Activated CD4-positive, alpha-beta T cell treated with anti-CD3 and anti-CD28 coated beads, Interleukin-2, amount 50 U/mL, for 48 hours (primary cell): ENCODE results near the gene ALG14.
"Not testable (repeated sequence)": the region's sequence is repeated elsewhere in the genome, so short reads cannot be mapped to it uniquely, and the experiment has no call there.

Experiments used
- DNase-seq, 2 experiments: peaks; one replicate each; pipeline ENCODE4 v3.0.0-alpha.2; 2020

ALG14 gene

DNA sequence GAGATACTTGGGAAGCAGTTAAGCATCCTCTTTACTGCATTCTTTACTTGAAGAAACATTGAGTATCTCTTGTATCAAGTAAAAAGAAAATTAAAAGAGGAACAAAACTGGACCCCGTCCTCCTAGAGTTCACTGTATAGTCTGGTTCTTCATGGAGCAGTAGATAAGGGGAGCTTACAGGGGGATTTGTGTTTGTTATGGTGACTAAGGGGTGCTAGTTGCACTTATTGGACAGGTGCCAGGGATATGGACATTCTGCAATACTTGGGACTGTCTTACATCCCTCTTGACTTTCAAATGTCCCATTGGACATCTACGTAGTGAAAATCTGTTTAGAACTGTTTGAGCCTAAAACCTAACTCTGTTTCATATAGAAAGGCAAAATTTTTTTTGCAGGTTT, 67.2 kb downstream of the ALG14 start:
- no peak for DNase-seq

DNA sequence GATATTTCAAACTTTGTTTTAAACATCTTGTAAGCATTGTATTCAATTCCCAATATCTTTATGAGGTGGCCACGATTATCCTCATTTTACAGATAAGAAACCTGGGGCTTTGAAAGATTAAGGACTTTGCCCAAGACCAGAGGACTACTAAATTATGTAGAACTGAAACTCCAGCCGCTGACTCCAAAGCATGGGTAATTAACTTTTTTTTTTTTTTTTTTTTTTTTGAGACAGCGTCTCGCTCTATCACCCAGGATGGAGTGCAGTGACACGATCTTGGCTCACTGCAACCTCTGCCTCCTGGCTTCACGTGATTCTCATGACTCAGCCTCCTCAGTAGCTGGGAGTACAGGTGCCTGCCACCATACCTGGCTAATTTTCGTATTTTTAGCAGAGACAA, 68.7 kb downstream of the ALG14 start:
- DNase-seq, result no peak

DNA sequence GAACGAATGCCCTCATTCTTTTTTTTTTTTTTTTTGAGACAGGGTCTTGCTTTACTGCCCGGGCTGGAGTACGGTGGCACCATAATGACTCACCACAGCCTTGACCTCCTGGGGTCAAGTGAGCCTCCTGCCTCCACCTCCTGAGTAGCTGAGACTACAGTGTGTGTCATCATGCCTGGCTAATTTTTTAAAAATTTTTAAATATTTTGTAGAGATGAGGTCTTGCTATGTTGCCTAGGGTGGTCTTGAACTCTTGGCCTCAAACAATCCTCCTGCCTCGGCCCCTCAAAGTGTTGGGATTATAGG, 69.4 kb downstream of the ALG14 start:
- DNase-seq, result no peak

DNA sequence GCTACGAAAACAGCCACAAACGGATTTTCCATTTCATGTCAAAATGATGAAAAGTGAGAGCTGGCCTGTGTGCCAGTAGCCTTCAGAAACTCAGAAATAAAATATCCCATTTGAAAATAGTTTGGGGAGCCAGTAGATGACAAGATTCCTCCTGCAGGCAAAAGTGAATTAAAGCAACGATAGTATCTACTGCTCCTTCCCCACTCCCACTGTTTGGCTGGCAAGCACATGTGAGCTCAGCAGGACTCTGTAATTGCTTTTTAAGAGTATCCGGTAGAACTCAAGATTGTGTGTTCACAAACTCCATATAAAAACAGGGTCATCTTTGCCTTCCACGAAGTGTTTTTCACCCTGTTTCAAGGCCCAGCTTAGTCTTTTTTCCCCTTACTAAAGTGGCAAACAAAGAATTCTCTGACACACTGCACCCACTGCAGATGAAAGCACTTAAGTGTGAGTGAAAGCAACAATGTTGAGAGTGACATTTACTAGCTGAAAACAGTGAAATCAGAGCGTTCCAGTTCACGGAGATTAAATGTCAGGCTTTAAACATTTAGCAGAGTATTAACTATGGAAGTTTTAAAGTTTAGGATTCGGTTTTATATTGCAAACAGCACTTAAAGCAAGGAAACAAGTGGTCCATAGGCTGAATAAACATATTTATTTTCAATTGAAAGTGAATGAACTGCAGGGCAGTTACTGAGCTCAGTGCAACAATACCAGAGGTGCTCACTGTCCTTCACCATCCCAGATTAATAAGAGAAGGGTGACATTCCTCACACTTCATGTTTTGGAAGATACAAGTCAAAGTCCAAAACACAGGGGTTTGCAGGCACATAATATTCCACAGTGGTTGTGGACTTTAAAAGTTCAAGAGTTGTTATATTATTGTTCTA, 70.0 kb downstream of the ALG14 start:
- no peak for DNase-seq

DNA sequence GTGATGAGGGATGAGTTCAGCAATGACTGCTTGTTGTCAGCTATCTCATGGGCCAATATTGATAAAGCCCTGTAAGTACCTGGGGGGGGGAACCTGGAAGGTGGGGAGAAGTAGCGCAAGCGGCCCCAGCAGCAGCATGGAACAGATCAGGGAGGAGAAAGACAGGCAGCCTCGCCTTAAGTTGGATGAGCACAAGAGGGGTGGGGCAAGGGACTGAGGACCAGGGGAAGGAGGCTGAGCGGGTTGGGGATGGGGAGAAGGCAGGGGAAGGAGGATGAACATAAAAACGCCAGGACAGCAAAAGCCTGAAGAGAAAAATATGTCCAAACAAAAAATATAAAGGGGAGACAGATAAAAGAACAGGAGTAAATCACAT, 70.6 kb downstream of the ALG14 start:
- DNase-seq, result no peak

DNA sequence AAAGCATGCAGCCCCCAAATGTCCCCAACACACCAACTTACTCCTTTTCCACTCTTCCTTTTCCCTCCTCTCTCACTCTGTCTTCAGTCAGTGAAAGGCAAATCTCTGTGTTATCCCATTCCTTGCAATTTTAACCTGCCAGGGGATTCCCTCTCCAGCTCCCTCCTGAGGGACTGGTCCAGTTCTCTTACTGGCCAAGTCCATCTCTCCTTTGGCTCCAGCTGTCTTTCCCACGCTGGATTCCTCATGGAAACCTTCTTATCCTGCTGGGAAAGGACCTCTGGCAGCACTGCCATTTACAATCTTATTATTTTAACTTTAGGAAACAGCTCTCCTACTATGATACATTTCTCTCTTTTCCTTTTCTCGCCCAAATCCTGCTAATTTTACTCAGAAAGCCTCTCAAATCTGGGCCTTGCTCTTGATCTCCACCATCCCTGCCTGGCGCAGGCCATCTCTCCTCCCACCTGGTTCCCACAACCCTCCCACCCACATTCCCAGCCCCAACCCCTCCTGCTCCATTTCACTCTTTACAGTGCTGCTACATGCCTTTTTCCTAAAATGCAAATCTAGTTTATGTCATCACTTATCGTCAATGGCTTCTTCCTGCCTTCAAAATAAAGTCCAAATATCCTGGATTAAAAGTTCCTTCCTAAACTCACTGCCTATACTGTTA, 73.2 kb downstream of the ALG14 start:
- no peak for DNase-seq

DNA sequence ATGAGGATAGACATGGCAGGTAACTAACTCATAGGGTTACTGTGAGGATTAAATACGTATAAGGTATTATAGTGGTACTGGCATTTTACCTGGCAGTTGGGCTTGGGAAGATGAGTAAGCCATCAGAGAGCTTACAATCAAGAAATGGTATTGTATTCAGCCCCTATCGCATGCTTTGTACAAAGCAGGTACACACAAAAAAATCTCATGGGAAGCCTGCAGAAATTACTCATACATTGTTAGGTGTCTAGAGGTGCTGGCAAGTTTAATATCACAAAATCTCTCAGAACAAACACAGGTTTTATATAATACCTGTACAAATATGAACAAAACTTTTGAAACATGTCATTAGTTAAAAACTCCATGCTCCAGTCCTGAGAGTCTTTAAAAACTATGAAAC, 74.0 kb downstream of the ALG14 start:
- no peak for DNase-seq

DNA sequence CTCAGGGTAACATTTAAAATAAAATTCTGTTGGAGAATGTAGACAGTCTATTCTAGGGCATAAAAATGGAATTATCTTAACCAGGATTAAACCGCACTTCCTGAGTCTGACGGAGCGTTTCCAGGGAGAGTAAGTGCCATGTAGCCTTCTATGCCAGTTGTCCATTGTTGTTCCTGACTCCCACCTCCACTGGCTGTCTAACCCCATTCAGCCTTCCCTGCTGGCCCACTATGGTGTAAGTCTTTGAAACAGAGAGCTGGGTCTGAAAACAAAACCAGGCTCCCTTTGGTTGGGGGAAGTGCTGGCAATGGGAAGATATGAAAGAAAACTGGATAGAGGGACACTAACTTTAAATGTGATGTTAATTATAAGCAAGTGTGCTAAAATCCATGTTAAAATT, 74.6 kb downstream of the ALG14 start:
- DNase-seq, result no peak

DNA sequence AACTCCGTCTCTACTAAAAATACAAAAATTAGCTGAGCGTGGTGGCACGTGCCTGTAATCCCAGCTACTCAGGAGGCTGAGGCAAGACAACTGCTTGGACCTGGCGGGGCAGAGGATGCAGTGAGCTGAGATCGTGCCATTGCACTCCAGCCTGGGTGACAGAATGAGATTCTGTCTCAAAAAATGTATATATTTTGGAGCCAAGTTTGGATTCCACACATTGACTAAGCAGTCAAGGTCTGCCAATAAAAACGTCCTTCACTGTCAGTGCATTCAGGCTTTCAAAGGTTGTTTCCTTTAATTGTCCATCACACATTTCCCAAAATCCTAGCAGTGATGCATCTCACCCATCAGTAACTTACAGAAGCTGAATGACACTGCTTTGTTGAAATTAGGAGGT, 77.2 kb downstream of the ALG14 start:
- not testable (repeated sequence) for DNase-seq

DNA sequence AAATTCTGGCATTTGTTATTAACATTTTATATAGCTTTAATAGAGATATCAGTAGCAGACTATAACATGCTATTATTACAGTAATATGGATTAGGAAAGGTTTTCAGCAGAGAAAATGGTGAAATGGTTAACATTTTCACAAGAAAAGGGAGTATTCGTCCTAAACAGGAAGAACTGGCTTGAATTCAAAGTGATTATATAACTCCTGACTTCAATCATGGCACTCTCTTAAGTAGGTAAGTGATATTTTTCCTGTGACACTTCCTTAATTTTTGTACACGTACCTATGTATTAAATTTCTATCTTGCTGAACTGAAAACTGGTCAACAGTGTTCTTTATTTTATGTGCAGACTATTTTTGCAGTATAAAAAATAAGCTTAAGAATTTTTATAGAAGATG, 77.9 kb downstream of the ALG14 start:
- no peak for DNase-seq

DNA sequence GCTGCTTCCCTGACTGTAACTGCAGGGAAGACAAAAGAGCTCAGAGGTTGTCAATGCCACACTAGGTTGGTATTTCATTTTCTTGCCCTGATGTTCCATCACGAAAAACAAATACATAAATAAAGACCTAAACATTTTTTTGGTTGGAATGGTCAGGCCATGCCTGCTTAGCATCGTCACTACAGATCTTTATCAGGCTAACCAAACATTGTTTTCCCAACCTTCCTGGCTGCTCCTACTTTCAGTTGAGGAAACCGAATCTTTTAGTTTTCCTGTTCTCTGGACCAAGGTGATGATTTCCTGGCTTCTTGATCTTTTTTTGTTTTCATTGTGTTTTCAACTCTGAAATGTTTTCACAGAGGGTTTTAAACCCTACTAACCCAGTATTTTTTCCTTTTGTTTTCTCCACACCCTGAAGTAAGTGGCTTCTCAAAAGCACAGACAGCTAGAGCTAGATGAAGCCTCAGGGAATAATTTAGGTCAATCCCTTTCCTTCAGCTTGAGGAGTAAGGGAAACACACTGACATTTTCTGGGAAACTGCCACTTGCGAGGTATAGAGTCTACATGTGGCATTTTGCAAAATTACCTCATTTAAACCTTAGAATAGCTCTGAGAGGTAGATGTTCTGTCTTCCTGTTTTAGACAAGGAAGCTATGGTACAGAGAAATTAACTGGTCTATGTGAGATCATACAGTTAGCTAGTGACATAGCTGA, 78.7 kb downstream of the ALG14 start:
- DNase-seq, result no peak

DNA sequence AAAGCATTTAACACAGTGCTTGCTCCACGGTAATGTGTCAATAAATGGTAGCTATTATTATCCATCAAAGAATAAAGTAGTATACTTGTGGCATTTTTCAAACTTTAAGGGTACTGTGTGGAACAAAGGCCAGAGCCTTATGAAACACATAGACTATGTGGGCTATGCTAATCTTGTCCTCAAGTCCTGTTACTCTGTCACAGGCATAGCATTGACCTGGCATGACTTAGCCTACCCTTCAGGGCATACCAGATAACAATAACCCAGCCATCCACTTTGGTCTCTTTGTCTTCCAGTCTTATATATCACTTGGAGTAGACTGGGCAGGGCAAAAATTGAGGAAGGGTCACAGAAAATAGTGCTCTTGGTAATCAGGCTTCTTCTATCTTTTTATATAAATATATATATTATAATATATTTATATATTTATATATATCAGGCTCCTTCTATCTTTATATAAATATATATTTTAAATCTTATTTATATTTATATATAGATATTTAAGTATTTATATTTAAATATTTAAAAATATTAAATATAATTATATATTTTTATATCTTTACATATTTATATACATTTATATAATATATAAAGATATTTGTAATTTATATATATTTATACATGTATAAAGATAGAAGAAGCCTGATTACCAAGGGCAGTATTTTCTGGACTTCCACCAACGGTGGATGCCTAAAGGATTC, 79.7 kb downstream of the ALG14 start:
- no peak for DNase-seq

DNA sequence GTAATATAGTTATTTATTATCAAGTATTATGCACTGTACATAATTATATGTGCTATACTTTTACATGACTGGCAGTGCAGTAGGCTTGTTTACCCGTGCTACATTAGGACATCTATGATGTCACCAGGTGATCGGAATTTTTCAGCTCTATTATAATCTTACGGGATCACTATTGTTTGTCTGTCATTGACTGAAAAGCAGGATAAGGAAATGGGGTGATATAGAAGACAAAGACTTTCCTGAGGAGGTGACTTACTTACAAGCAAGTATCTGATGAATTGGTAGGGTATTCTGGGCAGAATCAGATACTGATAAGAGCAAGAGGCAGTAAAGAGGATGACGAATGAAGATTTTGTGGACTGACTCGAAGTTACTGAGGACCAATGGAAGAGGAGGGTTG, 80.6 kb downstream of the ALG14 start:
- no peak for DNase-seq

DNA sequence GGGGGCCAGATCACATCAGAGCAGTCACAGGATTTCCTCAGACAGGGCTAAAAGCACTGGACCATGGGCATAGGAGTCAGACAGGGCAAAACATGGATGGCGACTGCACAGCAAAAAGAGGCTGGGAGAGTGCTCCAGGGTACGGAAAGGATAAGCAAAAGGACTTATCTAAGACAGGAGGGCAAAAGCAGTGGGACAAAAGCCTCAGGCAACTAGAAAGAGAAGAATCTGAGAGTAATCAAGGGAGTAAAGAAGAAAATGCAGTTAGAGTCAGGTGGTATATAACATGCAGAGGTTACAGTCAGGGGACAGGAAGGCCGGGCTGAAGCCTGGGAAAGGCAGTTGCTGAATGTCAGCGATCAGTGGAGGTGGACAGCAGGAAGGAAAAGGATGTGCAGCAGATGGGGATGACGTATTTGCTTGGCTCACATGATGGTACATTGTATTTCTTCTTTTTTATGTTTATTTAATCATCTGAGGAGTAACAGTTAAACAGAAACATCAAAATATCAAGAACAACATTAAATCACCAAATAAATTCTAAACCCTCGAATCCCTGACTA, 82.8 kb downstream of the ALG14 start:
- DNase-seq, result no peak

DNA sequence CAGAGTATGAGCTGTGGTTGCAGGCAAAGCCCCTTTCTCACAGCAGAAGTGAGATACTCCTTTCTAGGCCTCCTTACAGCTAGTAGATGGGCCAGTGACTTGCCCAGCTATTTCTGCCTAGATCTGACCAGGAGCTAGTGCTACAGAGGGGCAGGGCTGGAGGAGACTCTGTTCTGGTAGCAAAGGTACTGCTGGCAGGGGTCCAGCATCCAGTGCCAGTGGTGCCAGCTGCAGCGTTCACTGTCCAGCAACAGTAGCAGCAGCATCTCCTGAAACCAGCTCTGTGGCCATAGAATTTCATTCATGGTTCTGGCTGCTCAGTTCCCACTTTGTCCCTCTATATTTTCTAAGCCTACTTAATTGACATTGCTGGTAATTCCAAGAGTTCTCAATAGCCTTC, 83.4 kb downstream of the ALG14 start:
- DNase-seq, result no peak

DNA sequence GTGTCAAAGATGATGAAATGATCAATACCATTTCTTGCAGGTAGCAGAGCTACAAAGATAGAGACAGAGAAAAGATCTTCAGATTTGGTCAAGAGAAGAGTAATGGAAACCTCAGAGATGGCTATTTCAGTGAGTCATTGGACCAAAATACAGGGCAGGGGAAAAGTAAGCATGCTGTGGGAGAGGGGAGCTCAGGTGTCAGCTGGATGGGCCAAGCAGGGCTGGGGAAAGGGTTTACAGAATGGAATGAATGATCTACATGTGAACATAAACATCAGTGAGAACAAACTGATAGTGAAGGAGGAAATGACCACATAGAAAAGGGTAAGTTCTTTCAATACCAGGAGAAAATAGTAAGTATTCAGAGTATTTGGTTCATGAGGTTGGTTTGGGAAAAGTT, 84.4 kb downstream of the ALG14 start:
- DNase-seq, result no peak

DNA sequence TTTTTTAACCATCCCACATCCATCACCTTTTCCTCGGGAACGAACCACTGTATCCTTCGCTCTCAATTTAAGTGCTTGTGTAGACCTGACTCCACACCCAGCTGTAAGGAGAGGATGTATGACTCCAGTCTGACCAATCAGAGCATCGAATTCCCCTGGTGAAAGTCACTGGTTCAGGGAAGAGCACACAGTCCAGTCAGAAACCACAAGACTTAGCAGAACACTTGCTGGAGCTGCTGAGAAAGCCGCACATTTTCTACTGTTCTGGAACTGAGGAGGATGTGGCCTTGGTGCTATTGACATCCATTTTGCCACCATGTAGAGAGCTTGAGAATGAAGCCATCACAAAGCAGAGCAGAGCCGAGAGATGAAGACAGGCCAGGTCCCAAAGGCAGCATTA, 86.0 kb downstream of the ALG14 start:
- DNase-seq, result no peak

DNA sequence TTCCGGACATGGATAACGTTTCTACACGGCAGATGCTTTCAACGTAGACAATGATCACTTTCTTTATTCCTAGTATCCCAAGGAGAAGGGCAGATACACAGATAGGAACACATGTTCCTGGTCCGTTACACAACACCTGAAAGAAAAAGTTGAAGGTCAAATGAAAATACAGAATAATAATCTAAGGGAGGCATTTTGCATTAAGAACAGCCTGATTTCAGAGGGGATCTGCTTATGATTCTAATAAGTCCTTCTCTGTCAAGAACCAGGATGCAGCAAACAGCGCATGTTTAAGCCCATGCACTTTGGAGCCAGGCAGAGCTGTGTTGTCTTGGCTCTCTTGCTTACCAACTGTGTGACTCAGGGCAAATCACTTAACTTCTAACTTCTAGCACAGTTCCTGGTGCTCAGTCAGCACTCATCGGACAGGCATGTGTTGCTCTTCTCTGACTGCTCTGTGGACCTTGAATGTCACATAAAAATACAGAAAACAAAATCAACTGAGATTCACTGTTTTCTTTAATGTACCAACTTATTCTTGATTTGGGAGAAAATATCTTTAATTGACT, 89.5 kb downstream of the ALG14 start:
- no peak for DNase-seq

DNA sequence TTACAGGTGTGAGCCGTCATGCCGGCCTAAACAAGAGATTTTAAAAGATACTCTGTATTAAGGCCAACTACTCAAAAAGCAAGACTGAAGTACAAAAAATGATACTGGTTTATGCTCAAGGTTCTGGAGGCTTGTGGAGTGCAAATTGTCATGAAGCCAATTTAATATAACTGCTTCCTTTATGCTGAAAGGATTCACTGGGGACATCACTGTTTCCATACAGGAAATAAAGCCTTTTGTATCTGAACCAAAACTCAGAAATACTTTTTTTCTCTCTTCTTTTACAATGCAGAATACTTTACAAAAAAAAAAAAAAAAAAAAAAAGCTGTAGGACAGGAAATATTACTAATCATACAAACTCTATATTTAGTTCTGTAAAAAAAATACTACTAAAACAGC, 90.4 kb downstream of the ALG14 start:
- DNase-seq, result no peak

DNA sequence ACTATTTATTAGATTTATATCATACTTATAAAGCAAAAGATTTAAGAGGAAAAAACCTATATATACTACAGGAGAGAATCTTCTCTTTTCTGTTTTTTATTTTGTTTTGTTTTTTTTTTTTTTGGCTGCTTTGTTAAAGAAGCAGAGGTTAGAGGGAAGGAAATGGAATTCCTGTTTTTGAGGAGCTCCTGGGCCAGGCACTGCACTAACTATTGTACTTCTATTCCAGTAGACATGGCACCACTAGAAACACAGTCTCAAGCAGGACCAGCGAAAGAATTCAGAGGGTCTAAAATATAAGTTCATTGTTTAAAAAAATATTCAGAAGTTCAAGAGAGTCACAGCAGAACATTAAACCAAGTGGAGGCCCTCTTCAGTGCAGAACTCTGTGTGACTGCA, 91.2 kb downstream of the ALG14 start:
- no peak for DNase-seq

DNA sequence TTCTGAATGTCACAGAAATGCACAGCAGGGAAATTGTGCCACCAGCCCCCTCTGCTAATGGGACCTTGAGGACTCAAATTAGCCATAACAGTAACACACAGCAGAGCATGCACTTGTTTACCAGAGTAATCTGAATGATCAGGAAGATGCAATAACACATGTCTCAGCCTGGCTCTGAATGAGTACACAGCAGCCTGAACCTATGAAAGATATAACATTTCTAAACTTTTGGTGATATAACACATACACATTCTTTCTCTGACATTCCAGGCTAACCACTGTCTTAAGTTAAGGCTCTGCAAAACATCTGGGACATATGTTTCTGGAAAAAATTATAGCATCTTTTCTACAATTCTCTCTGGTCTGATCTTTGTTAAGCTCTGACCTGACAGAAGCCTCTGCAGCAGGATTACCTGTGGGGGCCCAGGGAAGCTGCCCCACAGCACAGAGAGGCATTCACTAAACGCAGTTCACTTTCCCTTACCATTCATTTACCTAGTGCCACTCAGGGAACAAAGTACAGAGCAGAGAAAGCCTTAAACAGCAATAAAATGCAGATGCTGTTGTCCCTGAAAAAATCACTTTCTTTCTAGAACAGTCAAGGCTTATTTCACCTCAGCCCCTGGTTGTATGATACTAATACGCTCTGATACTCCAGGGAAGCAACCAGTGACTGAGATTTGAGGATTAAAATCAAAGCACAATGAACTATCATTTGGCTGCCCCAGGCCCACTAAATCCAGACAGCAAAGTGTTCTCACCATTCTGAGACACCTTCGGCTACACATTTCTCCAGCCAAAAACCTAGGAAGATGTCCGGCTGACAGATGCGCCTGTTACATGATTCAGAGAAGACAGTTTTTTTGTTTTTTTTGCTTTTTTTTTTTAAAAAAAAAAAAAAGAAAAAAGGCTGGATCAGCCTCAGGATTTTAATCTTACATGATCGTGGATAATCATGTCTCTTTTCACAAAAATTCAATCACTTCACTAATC, 91.9 kb downstream of the ALG14 start:
- no peak for DNase-seq
